ENCODE results near the gene ARHGAP22.

Gene ARHGAP22

DNA sequence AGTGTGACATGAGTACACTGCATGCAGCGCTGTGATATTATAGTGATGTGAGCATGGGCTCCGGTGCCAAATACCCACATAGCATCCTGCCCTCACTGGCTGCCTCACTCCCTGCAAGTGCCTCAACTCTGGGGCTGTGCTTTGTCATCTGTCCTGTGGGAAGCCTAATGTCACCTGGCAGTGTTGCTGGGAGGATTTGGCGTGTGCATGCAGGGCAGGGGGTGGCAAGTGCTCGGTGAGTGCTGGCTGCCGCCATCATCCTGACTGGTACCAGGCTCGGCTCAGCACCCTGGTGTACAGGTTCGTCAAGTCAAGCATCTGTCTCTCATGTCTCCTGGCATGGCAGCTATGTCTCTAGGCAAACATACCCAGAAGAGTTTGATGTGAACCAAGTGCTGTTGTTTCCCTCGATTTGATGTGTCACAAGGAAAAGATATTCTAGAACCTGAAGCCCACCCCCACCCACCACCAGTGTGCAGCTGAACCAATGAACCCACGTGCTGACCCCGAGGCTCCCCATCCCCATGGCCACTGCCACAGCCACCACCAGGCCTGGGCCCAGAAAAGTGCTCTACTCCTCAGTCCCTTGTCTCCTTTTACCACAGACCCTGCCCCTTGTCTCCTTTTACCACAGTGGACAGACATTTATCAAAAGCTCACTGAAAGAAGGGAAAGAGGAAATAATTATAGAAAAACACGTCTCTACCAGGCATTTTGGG is 162.6 kb downstream of the ARHGAP22 start:
- Histone ChIP-seq H3F3A (ENCODE audit: insufficient read depth, low read length) (no peaks in the 10 kb centered on the region), H3K27ac (ENCODE audit: low read length) (no peak overlapping the region), H2AFZ (ENCODE audit: low read length) (no peak overlapping the region), H3K36me3 (replicated peaks; ENCODE audit: insufficient read depth, low read length) (no peaks in the 10 kb centered on the region), H3K9ac (ENCODE audit: low read length) (no peak overlapping the region), H3K9me2 (replicated peaks; ENCODE audit: insufficient read depth, low read length) (no peaks in the 10 kb centered on the region), H3K27me3 (replicated peaks; ENCODE audit: insufficient read depth, low read length) (no peaks in the 10 kb centered on the region), H3K4me3 (ENCODE audit: low read length) (no peak overlapping the region), H3K9me3 (replicated peaks; ENCODE audit: insufficient read depth, low read length) (no peaks in the 10 kb centered on the region), H3K79me2 (ENCODE audit: low read length) (no peaks in the 10 kb centered on the region), H4K20me1 (ENCODE audit: insufficient read depth, low read length) (no peaks in the 10 kb centered on the region), H3K4me2 (ENCODE audit: low read depth, low read length) (no peak overlapping the region), H3K4me1 (ENCODE audit: low read length) (no peaks in the 10 kb centered on the region)
- DNase-seq, result no peak
- TF ChIP-seq CTCF (IDR thresholded peaks at IDR 0.05; ENCODE audit: low read length) (no peak), EZH2 (optimal IDR thresholded peaks at IDR 0.05; ENCODE audit: low read depth, low read length) (no peak), EZH2phosphoT487 (IDR thresholded peaks at IDR 0.05; ENCODE audit: low read length) (no peak)

- Histone ChIP-seq H2AFZ (ENCODE audit: low read length) (no peak overlapping the region), H4K20me1 (ENCODE audit: insufficient read depth, low read length) (no peaks in the 10 kb centered on the region), H3F3A (ENCODE audit: insufficient read depth, low read length) (no peaks in the 10 kb centered on the region), H3K4me3 (ENCODE audit: low read length) (no peak overlapping the region), H3K4me2 (ENCODE audit: low read depth, low read length) (no peak overlapping the region), H3K36me3 (replicated peaks; ENCODE audit: insufficient read depth, low read length) (no peaks in the 10 kb centered on the region), H3K4me1 (ENCODE audit: low read length) (no peaks in the 10 kb centered on the region), H3K9ac (ENCODE audit: low read length) (no peak overlapping the region), H3K79me2 (ENCODE audit: low read length) (no peaks in the 10 kb centered on the region), H3K9me3 (replicated peaks; ENCODE audit: insufficient read depth, low read length) (no peaks in the 10 kb centered on the region), H3K27ac (ENCODE audit: low read length) (no peak overlapping the region), H3K27me3 (replicated peaks; ENCODE audit: insufficient read depth, low read length) (no peaks in the 10 kb centered on the region), H3K9me2 (replicated peaks; ENCODE audit: insufficient read depth, low read length) (no peaks in the 10 kb centered on the region)
- no peak for DNase-seq
- TF ChIP-seq EZH2 (optimal IDR thresholded peaks at IDR 0.05; ENCODE audit: low read depth, low read length), result no peak
- TF ChIP-seq CTCF (IDR thresholded peaks at IDR 0.05; ENCODE audit: low read length), result no peak
- no peak for TF ChIP-seq EZH2phosphoT487 (IDR thresholded peaks at IDR 0.05; ENCODE audit: low read length)
Observed at GRCh38 chr10:48440771-48441170, 164.1 kb downstream of the ARHGAP22 start.

- no peak overlapping the region for H3K4me2 ChIP-seq (ENCODE audit: low read depth, low read length)
- H3K9ac ChIP-seq (ENCODE audit: low read length), result no peak overlapping the region
- TF ChIP-seq CTCF (IDR thresholded peaks at IDR 0.05; ENCODE audit: low read length) (no peak), EZH2phosphoT487 (IDR thresholded peaks at IDR 0.05; ENCODE audit: low read length) (no peak), EZH2 (optimal IDR thresholded peaks at IDR 0.05; ENCODE audit: low read depth, low read length) (no peak)
- H3K27ac ChIP-seq (ENCODE audit: low read length), result no peak overlapping the region
- H3K27me3 ChIP-seq (replicated peaks; ENCODE audit: insufficient read depth, low read length), result no peaks in the 10 kb centered on the region
- no peaks in the 10 kb centered on the region for H3K36me3 ChIP-seq (replicated peaks; ENCODE audit: insufficient read depth, low read length)
- H4K20me1 ChIP-seq (ENCODE audit: insufficient read depth, low read length), result no peaks in the 10 kb centered on the region
- H3K9me3 ChIP-seq (replicated peaks; ENCODE audit: insufficient read depth, low read length), result no peaks in the 10 kb centered on the region
- H3K79me2 ChIP-seq (ENCODE audit: low read length), result no peaks in the 10 kb centered on the region
- DNase-seq, result no peak
- no peak overlapping the region for H3K4me3 ChIP-seq (ENCODE audit: low read length)
- H3F3A ChIP-seq (ENCODE audit: insufficient read depth, low read length), result no peaks in the 10 kb centered on the region
- H3K9me2 ChIP-seq (replicated peaks; ENCODE audit: insufficient read depth, low read length), result no peaks in the 10 kb centered on the region
- no peak overlapping the region for H2AFZ ChIP-seq (ENCODE audit: low read length)
- no peaks in the 10 kb centered on the region for H3K4me1 ChIP-seq (ENCODE audit: low read length)
Observed at GRCh38 chr10:48439581-48440041, 165.3 kb downstream of the ARHGAP22 start.

Measured in MM.1S (cell line).